Measurements from ENCODE around the gene GSTCD.

GSTCD gene

GRCh38 chr4:105875233-105875632 lies 166.6 kb downstream of the GSTCD start:
- DNase-seq (ENCODE audit: low read depth in 2 of 2, low spot score in 1 of 2): no peak

DNA sequence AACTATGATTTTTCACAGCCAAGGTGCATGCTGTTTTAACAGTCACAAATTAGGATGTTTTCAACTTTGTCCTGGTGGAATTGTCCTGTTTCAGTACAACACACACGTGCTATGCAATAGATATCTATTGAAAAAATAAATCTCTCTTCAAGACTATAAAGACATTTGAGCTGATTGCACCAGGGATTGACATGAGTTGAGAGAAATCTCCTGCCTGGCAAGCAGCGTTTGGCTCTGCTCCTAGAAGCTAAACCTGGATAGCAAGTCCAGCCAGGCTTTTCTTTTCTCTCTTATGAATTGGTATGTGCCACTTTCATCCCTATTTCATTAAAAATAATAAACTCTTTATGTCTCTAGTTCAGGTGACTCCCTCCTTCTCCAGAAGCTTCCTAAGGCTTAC lies 170.1 kb downstream of the GSTCD start:
- no peak for DNase-seq (ENCODE audit: low read depth in 2 of 2, low spot score in 1 of 2)

GRCh38 chr4:105887508-105887907 lies 178.9 kb downstream of the GSTCD start:
- DNase-seq (ENCODE audit: low read depth in 2 of 2, low spot score in 1 of 2): no peak

- no peak for DNase-seq (ENCODE audit: low read depth in 2 of 2, low spot score in 1 of 2)
These were observed 186.3 kb downstream of the GSTCD start, which contains the start of gene NPNT for GRCh38 chr4:105894660-105895582. Gene NPNT, plus strand, starts transcription at chr4:105895471. Its CDS starts 182 bp downstream, at chr4:105895653.

DNA sequence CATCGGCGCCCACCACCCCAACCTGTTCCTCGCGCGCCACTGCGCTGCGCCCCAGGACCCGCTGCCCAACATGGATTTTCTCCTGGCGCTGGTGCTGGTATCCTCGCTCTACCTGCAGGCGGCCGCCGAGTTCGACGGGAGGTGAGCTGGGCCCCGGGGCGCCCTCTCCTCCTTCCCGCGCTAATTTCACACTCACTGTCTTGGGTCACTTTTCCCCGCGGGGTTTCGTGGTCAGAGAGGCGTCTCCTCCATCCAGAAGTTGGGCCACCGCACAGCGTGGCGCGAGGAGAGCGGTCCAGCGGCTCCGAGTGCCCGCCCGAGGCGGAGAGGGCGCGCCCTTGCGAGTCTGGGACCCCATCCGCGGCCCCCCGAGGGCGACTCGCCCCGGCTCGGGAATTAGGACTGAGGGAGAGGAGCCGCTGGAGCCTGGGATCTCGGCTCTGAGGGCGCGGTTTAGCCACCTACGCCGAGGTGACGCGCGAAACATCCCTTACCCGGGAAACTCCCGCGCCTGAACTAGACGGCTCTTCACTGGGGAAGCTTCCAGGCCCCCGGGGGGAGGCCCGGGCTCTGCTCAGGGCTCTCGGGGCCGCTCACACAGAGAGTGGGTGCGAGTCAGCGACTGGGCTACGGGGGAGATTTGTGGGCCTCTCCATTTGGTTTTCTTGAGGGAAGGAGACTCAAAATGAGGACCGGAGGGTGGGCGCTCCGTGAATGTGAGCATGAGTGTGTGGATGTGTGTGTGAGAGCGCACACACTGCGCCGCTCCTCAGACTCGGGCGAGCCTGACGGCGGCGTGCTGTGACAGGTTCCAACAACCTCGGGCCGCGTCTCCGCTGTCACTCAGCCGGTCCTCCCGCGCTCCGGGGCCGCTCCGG lies 187.2 kb downstream of the GSTCD start:
- no peak for DNase-seq (ENCODE audit: low read depth in 2 of 2, low spot score in 1 of 2)

GRCh38 chr4:105896461-105896942 lies 187.9 kb downstream of the GSTCD start:
- DNase-seq (ENCODE audit: low read depth in 2 of 2, low spot score in 1 of 2): no peak
